K562 (cell line): ENCODE results near the gene GPC1. TPM values are rescaled to one million over a fixed set of nuclear protein-coding genes. Genes with fewer than 3 reads are reported as not detected.

Source experiments
- ATAC-seq: fragments of 200-7000 bp; cut with Tn5 transposase; 3 replicates; pipeline ENCODE4 v1.9.1; 2020; ENCODE audit warnings: moderate library complexity
- BruUV-seq: library from RNA; stranded (reverse); fragments of 400-500 nt; replicated peaks from 2 replicates; lab custom pipeline; 2021; lab: Mats Ljungman, UMichigan
- CTCF ChIA-PET: fragments of 300-600 bp; formaldehyde crosslinking; extraction: SDS; loops from one replicate; lab custom pipeline; 2021; ENCODE audit warnings: low intra/inter-chr PET ratio; lab: Yijun Ruan, JAX
- POLR2A ChIA-PET: fragments of 300-600, 350-650 bp; sonication (Branson Sonifier 250); formaldehyde crosslinking; extraction: SDS; loops from one replicate; lab custom pipeline; 2021; ENCODE audit warnings: antibody characterized with exemption, inconsistent platforms; lab: Yijun Ruan, JAX
- DNase-seq, 4 experiments: peaks; one replicate each; pipeline versions ENCODE4 v3.0.0 to v3.0.0-alpha.2; 2011 to 2018; ENCODE audit warnings: low spot score in 3 of 4, mixed read lengths in 3 of 4; ENCODE audit errors: extremely low read depth in 1 of 4
- FAIRE-seq: peaks from 2 replicates; lab custom pipeline; 2011; peaks lifted over from hg19 to GRCh38; lab: Jason Lieb, UNC
- H2AFZ ChIP-seq: 2 replicates; pipeline ENCODE4 v1.6.0; 2011; ENCODE audit warnings: low read depth, low read length, control low read depth, inconsistent platforms
- H3K27ac ChIP-seq: fragments of 200-600 bp; 3 replicates; pipeline ENCODE4 v1.8.0; 2011; ENCODE audit warnings: low read depth, mild to moderate bottlenecking, control low read depth, inconsistent platforms, low read length, moderate library complexity, mixed read lengths; ENCODE audit errors: extremely low read depth
- H3K27me3 ChIP-seq, 2 experiments: fragments of 300-600 bp in 1 of 2; 2 replicates in 1 of 2; 3 replicates in 1 of 2; pipeline versions ENCODE4 v1.6.0 to v1.8.0; 2011; ENCODE audit warnings: inconsistent platforms in 2 of 2, low read length in 2 of 2, mild to moderate bottlenecking in 1 of 2, mixed read lengths in 1 of 2, moderate library complexity in 1 of 2; ENCODE audit not compliant: control insufficient read depth in 2 of 2, insufficient read depth in 2 of 2
- H3K36me3 ChIP-seq: fragments of 300-600 bp; 3 replicates; pipeline ENCODE4 v1.8.0; 2011; ENCODE audit warnings: mild to moderate bottlenecking, low read length, inconsistent platforms; ENCODE audit not compliant: control insufficient read depth, insufficient read depth
- H3K4me1 ChIP-seq, 2 experiments: fragments of 200-600 bp in 1 of 2; replicated peaks in 1 of 2; 2 replicates in 1 of 2; 3 replicates in 1 of 2; pipeline versions ENCODE4 v1.5.1 to v1.8.0; 2011; ENCODE audit warnings: inconsistent platforms in 2 of 2, low read length in 2 of 2, mild to moderate bottlenecking in 1 of 2, mixed read lengths in 1 of 2, moderate library complexity in 1 of 2; ENCODE audit not compliant: control insufficient read depth in 2 of 2, insufficient read depth in 2 of 2
- H3K4me2 ChIP-seq: 2 replicates; pipeline ENCODE4 v1.6.1; 2011; ENCODE audit warnings: low read length, control low read depth, inconsistent platforms, mixed read lengths; ENCODE audit not compliant: insufficient read depth
- H3K4me3 ChIP-seq: fragments of 200-600 bp; sonication (generic), shearing (Covaris generic); 2 replicates; pipeline ENCODE4 v1.5.1; 2016; ENCODE audit warnings: control low read depth, inconsistent platforms
- H3K79me2 ChIP-seq: fragments of 200-600 bp; 3 replicates; pipeline ENCODE4 v1.8.0; 2011; ENCODE audit warnings: low read length, inconsistent platforms; ENCODE audit not compliant: control insufficient read depth, insufficient read depth
- H3K9ac ChIP-seq, 2 experiments: 2 replicates each; pipeline versions ENCODE4 v1.6.0 to v1.6.1; 2011; ENCODE audit warnings: low read depth in 2 of 2, low read length in 2 of 2, control low read depth in 1 of 2, inconsistent platforms in 1 of 2, mild to moderate bottlenecking in 1 of 2, mixed read lengths in 1 of 2; ENCODE audit not compliant: insufficient read depth in 1 of 2
- H3K9me1 ChIP-seq: one replicate; pipeline ENCODE4 v1.6.0; 2011; ENCODE audit warnings: inconsistent platforms, mild to moderate bottlenecking, low read length, moderate library complexity; ENCODE audit not compliant: control insufficient read depth, insufficient read depth
- H3K9me3 ChIP-seq: replicated peaks from 2 replicates; pipeline ENCODE4 v1.5.1; 2011; ENCODE audit warnings: low read depth, low read length, inconsistent platforms; ENCODE audit not compliant: control insufficient read depth, insufficient read depth
- H4K20me1 ChIP-seq: replicated peaks from 2 replicates; pipeline ENCODE4 v1.6.1; 2011; ENCODE audit warnings: low read length, inconsistent platforms, mixed read lengths; ENCODE audit not compliant: control insufficient read depth, insufficient read depth
- CHD4 ChIP-seq: fragments of 200-600 bp; sonication (generic); IDR thresholded peaks from 3 replicates; pipeline ENCODE4 v1.6.1; 2012; ENCODE audit warnings: low read depth, mild to moderate bottlenecking, mixed read lengths, low read length, inconsistent platforms; ENCODE audit not compliant: insufficient read depth, insufficient replicate concordance, poor library complexity, severe bottlenecking
- FOS ChIP-seq: IDR thresholded peaks from 3 replicates; pipeline ENCODE4 v1.6.1; 2011; ENCODE audit not compliant: insufficient read length; ENCODE audit errors: extremely low read depth
- FOXA1 ChIP-seq: fragments of 450-650 bp; IDR thresholded peaks from 2 replicates; pipeline ENCODE4 v1.6.1; 2016; ENCODE audit warnings: mild to moderate bottlenecking, borderline replicate concordance
- FOXA3 ChIP-seq, 2 experiments: fragments of 450-650 bp in 1 of 2; sonication (generic) in 1 of 2; formaldehyde crosslinking; IDR thresholded peaks in 1 of 2; conservative IDR thresholded peaks in 1 of 2; 2 replicates each; pipeline versions ENCODE4 v1.4.0 to v1.8.0; 2020 to 2022; ENCODE audit warnings: mild to moderate bottlenecking in 2 of 2, missing genetic modification reagents in 1 of 2
- NCOA2 ChIP-seq, 2 experiments: fragments of 450-650 bp; IDR thresholded peaks; 2 replicates each; pipeline ENCODE4 v1.6.1; 2018; ENCODE audit warnings: mild to moderate bottlenecking in 2 of 2, moderate library complexity in 1 of 2; ENCODE audit not compliant: partially characterized antibody in 2 of 2
- NFATC3 ChIP-seq: fragments of 450-650 bp; IDR thresholded peaks from 2 replicates; pipeline ENCODE4 v1.6.1; 2017; ENCODE audit warnings: mild to moderate bottlenecking
- RCOR1 ChIP-seq, 2 experiments: IDR thresholded peaks; 2 replicates each; pipeline ENCODE4 v1.6.1; 2012; ENCODE audit warnings: low read depth in 2 of 2, low read length in 2 of 2, borderline replicate concordance in 1 of 2, improper control_type of control experiment in 1 of 2
- SAP30 ChIP-seq: fragments of 200-600 bp; sonication (generic); IDR thresholded peaks from 2 replicates; pipeline ENCODE4 v1.6.1; 2012; ENCODE audit warnings: borderline replicate concordance, low read depth, mild to moderate bottlenecking, moderate library complexity, low read length, control low read depth, inconsistent platforms; ENCODE audit not compliant: insufficient read depth, poor library complexity, severe bottlenecking
- TCF3 ChIP-seq: sonication (generic); formaldehyde crosslinking; IDR thresholded peaks from 2 replicates; pipeline ENCODE4 v1.4.0; 2020; ENCODE audit warnings: mild to moderate bottlenecking, missing genetic modification reagents
- THRAP3 ChIP-seq: fragments of 450-650 bp; IDR thresholded peaks from 2 replicates; pipeline ENCODE4 v1.6.1; 2016; ENCODE audit warnings: mild to moderate bottlenecking, inconsistent platforms, borderline replicate concordance
- ZKSCAN3 ChIP-seq: fragments of 250-450 bp; sonication (Bioruptor Pico); IDR thresholded peaks from 2 replicates; pipeline ENCODE4 v1.4.0; 2020
- ZNF165 ChIP-seq: fragments of 250-450 bp; sonication (Bioruptor Pico); IDR thresholded peaks from 2 replicates; pipeline ENCODE4 v1.4.0; 2020; ENCODE audit warnings: borderline replicate concordance
- ZNF354B ChIP-seq: fragments of 250-450 bp; sonication (Bioruptor Pico); IDR thresholded peaks from 2 replicates; pipeline ENCODE4 v1.4.0; 2020
- ZNF699 ChIP-seq: fragments of 250-450 bp; sonication (Bioruptor Pico); IDR thresholded peaks from 2 replicates; pipeline ENCODE4 v1.8.0; 2021; ENCODE audit warnings: mild to moderate bottlenecking, moderate library complexity; ENCODE audit not compliant: insufficient replicate concordance
- WGBS: fragments of 100-300 bp; shearing (Covaris generic); methylation state at CpG from one replicate; pipeline ENCODE4 v1.1.6; 2016; ENCODE audit warnings: low coverage, mixed read lengths; ENCODE audit not compliant: insufficient coverage; ENCODE audit errors: missing lambda C conversion rate; 5-methylcytosine and 5-hydroxymethylcytosine counted together
- in situ Hi-C: fragments of 300-500 bp; cut with MboI; formaldehyde crosslinking; loops from 4 replicates; pipeline ENCODE4 v1.15.0; 2018; ENCODE audit warnings: inconsistent platforms, mixed read lengths
- intact Hi-C: fragments of 100-400 bp; cut with micrococcal nuclease; formaldehyde crosslinking; loops from 2 replicates; pipeline ENCODE4 v1.14.2; 2022
- polyA plus RNA-seq, 8 experiments: library from polyadenylated mRNA; depleted of rRNA in 4 of 8; stranded (reverse) in 5 of 8; unstranded in 3 of 8; fragments of >200 nt; fragmentation: Nextera tagmentation in 2 of 8; fragmentation: Illumina TruSeq in 1 of 8; extraction: Ambion mirVana in 2 of 8; extraction: Trizol in 1 of 8; gene quantifications; 2 replicates each; pipeline versions ENCODE4 v1.2.1 to v1.2.3, GENCODE V29; 2011 to 2014; ENCODE audit warnings: inconsistent platforms in 1 of 8, missing spikeins in 1 of 8
- total RNA-seq, 7 experiments: library from RNA; depleted of rRNA in 6 of 7; stranded (reverse); fragments of >200 nt in 6 of 7; fragmentation: Illumina TruSeq in 2 of 7; extraction: Trizol in 2 of 7; gene quantifications; 2 replicates each; pipeline versions ENCODE4 v1.2.1 to v1.2.3, GENCODE V29; 2011 to 2021; ENCODE audit warnings: low replicate concordance in 1 of 7
- TF ChIP-seq, protein P1 (sequence below): fragments of 250-450 bp; sonication (Bioruptor Pico); IDR thresholded peaks from 2 replicates; pipeline ENCODE4 v1.8.0; 2022; ENCODE audit warnings: moderate library complexity, mild to moderate bottlenecking, inconsistent platforms
- TF ChIP-seq, protein P2 (sequence below): sonication (generic); formaldehyde crosslinking; IDR thresholded peaks from 2 replicates; pipeline ENCODE4 v1.8.1; 2023; ENCODE audit warnings: mild to moderate bottlenecking, missing genetic modification reagents, moderate library complexity
- TF ChIP-seq, protein P3 (sequence below): fragments of 250-450 bp; sonication (Bioruptor Pico); IDR thresholded peaks from 2 replicates; pipeline ENCODE4 v1.8.0; 2022; ENCODE audit warnings: inconsistent platforms

The GPC1 gene
- total and polyA plus RNA-seq, 9 of the 15 experiments (the other 6 are each of a cell fraction or from before 2014, with no cell fraction given): 0.07 to 0.82 (median 0.14) TPM; not detected in 3

DNA sequence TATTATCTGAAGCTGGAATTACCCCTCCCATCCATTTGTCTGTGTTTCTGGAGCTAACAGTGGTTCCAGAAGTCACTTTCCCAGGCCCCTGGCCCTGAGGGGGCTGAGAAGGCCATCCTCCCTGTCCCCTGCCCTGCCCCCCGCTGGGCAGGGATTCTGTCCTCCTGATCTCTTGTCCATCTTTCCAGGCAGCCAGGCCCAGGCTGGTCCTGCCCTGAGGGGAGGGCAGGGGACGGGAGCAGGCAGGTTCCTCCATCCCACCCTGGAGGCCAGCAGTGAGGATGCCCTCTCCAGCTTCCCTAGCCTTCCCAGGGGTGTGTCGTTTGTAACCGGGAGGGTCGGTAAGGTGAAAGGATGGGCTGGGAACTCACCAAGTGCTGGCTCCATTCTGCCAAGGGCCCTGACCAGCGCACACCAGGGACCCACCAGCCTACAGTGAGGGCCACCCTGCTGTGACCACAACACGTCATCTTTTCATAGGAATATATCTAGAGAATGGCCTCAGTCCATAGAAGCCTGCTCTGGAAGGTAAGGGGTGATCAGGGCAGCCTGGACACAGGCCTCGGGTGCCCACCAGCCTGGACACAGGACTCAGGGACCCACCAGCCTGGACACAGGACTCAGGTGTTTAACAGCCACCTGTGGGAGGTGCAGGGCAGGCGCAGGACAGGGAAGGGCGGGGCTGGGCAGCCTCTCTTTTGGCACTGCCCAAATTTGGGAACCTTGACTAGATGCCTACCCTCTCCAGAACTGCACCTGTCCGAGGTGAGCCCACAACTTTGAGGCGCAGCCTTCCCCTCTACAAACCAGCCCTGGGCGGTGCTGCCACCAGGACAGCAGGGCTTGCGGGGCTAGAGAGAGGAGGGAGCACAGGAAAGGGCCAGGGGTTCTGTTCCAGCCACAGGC lies 35.8 kb upstream of the GPC1 start:
- WGBS: 0% methylated on average over 7 of the region's 14 CpGs
- in situ Hi-C loops: no loop called here
- TF ChIP-seq SAP30 (no peak), CHD4 (no peak), ZKSCAN3 (no peak), RCOR1 (IDR thresholded peaks at IDR 0.05; ENCODE audit: borderline replicate concordance in 1 of 2, low read depth in 2 of 2, low read length in 2 of 2) (no peak), THRAP3 (no peak), ZNF165 (CRISPR knock-in tag) (no peak), ZNF699 (CRISPR knock-in tag) (no peak), ZNF354B (CRISPR knock-in tag) (no peak), FOXA1 (no peak), NCOA2 (IDR thresholded peaks at IDR 0.05; ENCODE audit: partially characterized antibody in 2 of 2) (no peak), FOS (no peak), TCF3 (no peak), NFATC3 (no peak), FOXA3 (CRISPR knock-in tag; conservative IDR thresholded peaks at IDR 0.05 in 1 of 2, IDR thresholded peaks at IDR 0.05 in 1 of 2) (no peak)
- TF ChIP-seq, protein P1, sequence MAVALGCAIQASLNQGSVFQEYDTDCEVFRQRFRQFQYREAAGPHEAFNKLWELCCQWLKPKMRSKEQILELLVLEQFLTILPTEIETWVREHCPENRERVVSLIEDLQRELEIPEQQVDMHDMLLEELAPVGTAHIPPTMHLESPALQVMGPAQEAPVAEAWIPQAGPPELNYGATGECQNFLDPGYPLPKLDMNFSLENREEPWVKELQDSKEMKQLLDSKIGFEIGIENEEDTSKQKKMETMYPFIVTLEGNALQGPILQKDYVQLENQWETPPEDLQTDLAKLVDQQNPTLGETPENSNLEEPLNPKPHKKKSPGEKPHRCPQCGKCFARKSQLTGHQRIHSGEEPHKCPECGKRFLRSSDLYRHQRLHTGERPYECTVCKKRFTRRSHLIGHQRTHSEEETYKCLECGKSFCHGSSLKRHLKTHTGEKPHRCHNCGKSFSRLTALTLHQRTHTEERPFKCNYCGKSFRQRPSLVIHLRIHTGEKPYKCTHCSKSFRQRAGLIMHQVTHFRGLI (CRISPR knock-in tag): no peak
- TF ChIP-seq, protein P2, sequence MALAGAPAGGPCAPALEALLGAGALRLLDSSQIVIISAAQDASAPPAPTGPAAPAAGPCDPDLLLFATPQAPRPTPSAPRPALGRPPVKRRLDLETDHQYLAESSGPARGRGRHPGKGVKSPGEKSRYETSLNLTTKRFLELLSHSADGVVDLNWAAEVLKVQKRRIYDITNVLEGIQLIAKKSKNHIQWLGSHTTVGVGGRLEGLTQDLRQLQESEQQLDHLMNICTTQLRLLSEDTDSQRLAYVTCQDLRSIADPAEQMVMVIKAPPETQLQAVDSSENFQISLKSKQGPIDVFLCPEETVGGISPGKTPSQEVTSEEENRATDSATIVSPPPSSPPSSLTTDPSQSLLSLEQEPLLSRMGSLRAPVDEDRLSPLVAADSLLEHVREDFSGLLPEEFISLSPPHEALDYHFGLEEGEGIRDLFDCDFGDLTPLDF (CRISPR knock-in tag): no peak
- TF ChIP-seq, protein P3, sequence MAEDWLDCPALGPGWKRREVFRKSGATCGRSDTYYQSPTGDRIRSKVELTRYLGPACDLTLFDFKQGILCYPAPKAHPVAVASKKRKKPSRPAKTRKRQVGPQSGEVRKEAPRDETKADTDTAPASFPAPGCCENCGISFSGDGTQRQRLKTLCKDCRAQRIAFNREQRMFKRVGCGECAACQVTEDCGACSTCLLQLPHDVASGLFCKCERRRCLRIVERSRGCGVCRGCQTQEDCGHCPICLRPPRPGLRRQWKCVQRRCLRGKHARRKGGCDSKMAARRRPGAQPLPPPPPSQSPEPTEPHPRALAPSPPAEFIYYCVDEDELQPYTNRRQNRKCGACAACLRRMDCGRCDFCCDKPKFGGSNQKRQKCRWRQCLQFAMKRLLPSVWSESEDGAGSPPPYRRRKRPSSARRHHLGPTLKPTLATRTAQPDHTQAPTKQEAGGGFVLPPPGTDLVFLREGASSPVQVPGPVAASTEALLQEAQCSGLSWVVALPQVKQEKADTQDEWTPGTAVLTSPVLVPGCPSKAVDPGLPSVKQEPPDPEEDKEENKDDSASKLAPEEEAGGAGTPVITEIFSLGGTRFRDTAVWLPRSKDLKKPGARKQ (CRISPR knock-in tag): no peak

More for the DNA sequence above, 35.8 kb upstream of the GPC1 start:
- POLR2A ChIA-PET: no interaction called here
- H3K79me2 ChIP-seq: no peaks in the 10 kb centered on the region
- CTCF ChIA-PET: no interaction called here
- H4K20me1 ChIP-seq: no peaks in the 10 kb centered on the region; the same call in 1 of the 2 replicates
- intact Hi-C loops: no loop called here
- H3K9me3 ChIP-seq: no peaks in the 10 kb centered on the region
- H3K9ac ChIP-seq: no peak overlapping the region
- ATAC-seq (no peak), DNase-seq (no peak), FAIRE-seq (no peak)
- H3K36me3 ChIP-seq: no peaks in the 10 kb centered on the region
- no peak overlapping the region for H3K27ac ChIP-seq
- peaks cover 2 to 59% of the 10 kb centered on the region in 2 experiments; a peak in 2 of 5 replicates for H3K27me3 ChIP-seq
- BruUV-seq: no TSS peak
- no peak overlapping the region for H2AFZ ChIP-seq
- H3K4me2 ChIP-seq: no peak overlapping the region
- H3K4me3 ChIP-seq: no peak overlapping the region
- no peaks in the 10 kb centered on the region for H3K9me1 ChIP-seq
- H3K4me1 ChIP-seq: no peaks in the 10 kb centered on the region; a peak in 1 of 5 replicates
